ENCODE data around the gene ADI1. TPM values are rescaled to one million over a fixed set of nuclear protein-coding genes. Genes with fewer than 3 reads are reported as not detected.

Gene ADI1
- total and polyA plus RNA-seq, 2 of the 4 experiments (the other 2 are of a cell fraction), result 43.2 to 46.0 TPM

DNA sequence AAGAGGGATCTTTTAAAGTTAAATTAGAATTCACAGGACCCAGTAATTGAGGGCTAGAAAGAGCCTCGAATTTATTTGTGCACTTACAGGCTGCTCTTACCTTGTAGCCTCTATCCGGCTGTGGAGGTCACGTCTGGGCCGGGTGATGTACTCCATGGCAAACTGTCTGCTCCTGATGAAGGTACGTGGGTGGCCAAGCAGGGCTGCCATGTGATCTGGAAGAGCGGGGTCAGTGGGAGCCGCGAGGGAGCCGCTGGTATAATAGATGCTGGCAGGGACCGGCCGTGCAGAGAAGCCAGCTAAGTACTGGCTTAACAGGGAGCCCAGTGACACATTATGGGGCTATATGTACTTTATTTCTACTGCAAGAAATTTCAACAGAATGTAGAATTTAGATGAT is 59.2 kb downstream of the ADI1 start:
- WGBS, 2 experiments (ENCODE audit: extremely low coverage in 2 of 2, insufficient read length in 1 of 2), result 100% methylated on average over 2 of the region's 11 CpGs; no CpG with 5 or more reads in 1 of the 2 experiments
- no peak overlapping the region for H3K27ac ChIP-seq (ENCODE audit: insufficient read depth, low read length)
- no peak for DNase-seq
- no peak overlapping the region for H2BK5ac ChIP-seq (ENCODE audit: low read depth, low read length, poor library complexity, severe bottlenecking)
- in situ Hi-C loops (cut with MboI; ENCODE audit: low sequenced_read_pairs) (no loop called here), intact Hi-C loops (cut with micrococcal nuclease) (no loop called here), dilution Hi-C loops (cut with HindIII; ENCODE audit: low sequenced_read_pairs, unreplicated experiment) (no loop called here)
- H3K14ac ChIP-seq (replicated peaks; ENCODE audit: low read depth, low read length), result no peak overlapping the region
- no peak overlapping the region for H4K91ac ChIP-seq (ENCODE audit: insufficient read depth, low read depth, low read length)
- H3K79me1 ChIP-seq (ENCODE audit: low read depth in 1 of 2, low read length in 2 of 2), result peaks cover 0 to 3% of the 10 kb centered on the region in 2 experiments; a peak in 1 of 4 replicates
- H3K56ac ChIP-seq (ENCODE audit: extremely low read depth, insufficient read depth, low read length), result no peak overlapping the region
- no peak overlapping the region for H3K9ac ChIP-seq (ENCODE audit: low read depth, low read length)
- no peak overlapping the region for H3K18ac ChIP-seq (ENCODE audit: low read depth, low read length)
- no peak overlapping the region for H2AK9ac ChIP-seq (replicated peaks; ENCODE audit: low read depth, low read length, poor library complexity)
- H3K27me3 ChIP-seq (ENCODE audit: control insufficient read depth, insufficient read depth, low read length), result no peaks in the 10 kb centered on the region
- H2AFZ ChIP-seq (replicated peaks; ENCODE audit: low read length, poor library complexity), result no peak overlapping the region
- no peak overlapping the region for H3K4ac ChIP-seq (ENCODE audit: low read depth, low read length)
- POLR2A ChIA-PET (ENCODE audit: unreplicated experiment), result no interaction called here
- no peak overlapping the region for H2AK5ac ChIP-seq (ENCODE audit: low read depth, low read length)
- H2BK20ac ChIP-seq (ENCODE audit: low read depth, low read length), result no peak overlapping the region
- TF ChIP-seq NFE2L2 (IDR thresholded peaks at IDR 0.05; ENCODE audit: low read depth, low read length), result no peak
- no peak for TF ChIP-seq FOS (IDR thresholded peaks at IDR 0.05; ENCODE audit: low read depth, low read length)
- TF ChIP-seq RAD21 (IDR thresholded peaks at IDR 0.05; ENCODE audit: low read length), result no peak
- no peak for TF ChIP-seq CHD1 (IDR thresholded peaks at IDR 0.05; ENCODE audit: low read depth, low read length)
- TF ChIP-seq MXI1 (IDR thresholded peaks at IDR 0.05; ENCODE audit: borderline replicate concordance, low read depth, low read length), result no peak
- TF ChIP-seq CEBPB (IDR thresholded peaks at IDR 0.05; ENCODE audit: low read depth, low read length), result no peak
- TF ChIP-seq POLR2A (IDR thresholded peaks at IDR 0.05; ENCODE audit: low read depth, low read length), result no peak
- no peak for TF ChIP-seq RFX5 (IDR thresholded peaks at IDR 0.05; ENCODE audit: low read depth, low read length)
- no peak for TF ChIP-seq MAFK (IDR thresholded peaks at IDR 0.05; ENCODE audit: low read depth, low read length)
- TF ChIP-seq BHLHE40 (IDR thresholded peaks at IDR 0.05; ENCODE audit: low read depth, low read length), result no peak
- H3K9me1 ChIP-seq (ENCODE audit: insufficient read depth, low read length), result no peaks in the 10 kb centered on the region
- H2BK120ac ChIP-seq (ENCODE audit: low read depth, low read length), result no peak overlapping the region
- CTCF ChIA-PET, result no interaction called here
- no peak overlapping the region for H2BK15ac ChIP-seq (ENCODE audit: low read depth, low read length)
- H4K20me1 ChIP-seq (ENCODE audit: insufficient read depth, low read length), result no peaks in the 10 kb centered on the region
- ATAC-seq (ENCODE audit: low read depth), result no peak
- peaks cover 28% of the 10 kb centered on the region for H3K36me3 ChIP-seq (ENCODE audit: control insufficient read depth, insufficient read depth, low read length)
- H3K4me2 ChIP-seq (ENCODE audit: low read depth, low read length), result no peak overlapping the region
- BruUV-seq (replicated peaks), result no TSS peak
- no peaks in the 10 kb centered on the region for H3K9me3 ChIP-seq (ENCODE audit: control insufficient read depth, insufficient read depth, low read length)
- no peak overlapping the region for H3K4me3 ChIP-seq (ENCODE audit: insufficient read depth, low read depth, low read length)
- peaks cover under 1% of the 10 kb centered on the region; the same call in 1 of the 2 replicates for H3K4me1 ChIP-seq (ENCODE audit: control insufficient read depth, insufficient read depth, low read length)
- no peak overlapping the region for H4K8ac ChIP-seq (ENCODE audit: low read depth in 2 of 2, low read length in 2 of 2)
- no peak overlapping the region for H3K23ac ChIP-seq (ENCODE audit: low read depth, low read length)
- no peak overlapping the region for H4K5ac ChIP-seq (ENCODE audit: low read depth, low read length)

All from IMR-90 (cell line).